Activated T-cell treated with anti-CD3 and anti-CD28 coated beads, Interleukin-2, amount 50 U/mL, for 1 hour (primary cell): Measurements from ENCODE around the gene OAS1.
"Not testable (repeated sequence)": the region's sequence is repeated elsewhere in the genome, so short reads cannot be mapped to it uniquely, and the experiment has no call there.

Experiments
- DNase-seq: peaks from one replicate; pipeline ENCODE4 v3.0.0-alpha.2; 2020

The OAS1 gene

GRCh38 chr12:112937741-112938719, 31.3 kb downstream of the OAS1 start, which contains the start of gene OAS3:
TSS of gene OAS3 (plus strand) at chr12:112938474. CDS start at chr12:112938531, 57 bp downstream.
- DNase-seq, result peak; percentile 67

- no peak for DNase-seq
Observed at GRCh38 chr12:112938751-112939150, 32.0 kb downstream of the OAS1 start.

GRCh38 chr12:112939761-112940381, 33.1 kb downstream of the OAS1 start:
- DNase-seq, result no peak

- DNase-seq, result no peak
Observed at GRCh38 chr12:112941528-112942335, 35.0 kb downstream of the OAS1 start.

GRCh38 chr12:112942572-112942971, 35.8 kb downstream of the OAS1 start:
- no peak for DNase-seq

GRCh38 chr12:112944024-112944690, 37.4 kb downstream of the OAS1 start:
- no peak for DNase-seq

- no peak for DNase-seq
Observed at GRCh38 chr12:112945515-112945914, 38.8 kb downstream of the OAS1 start.

GRCh38 chr12:112946236-112947000, 39.7 kb downstream of the OAS1 start:
- DNase-seq, result no peak

GRCh38 chr12:112947314-112947713, 40.6 kb downstream of the OAS1 start:
- DNase-seq, result no peak

GRCh38 chr12:112947761-112948160, 41.0 kb downstream of the OAS1 start:
- no peak for DNase-seq

GRCh38 chr12:112948806-112949205, 42.0 kb downstream of the OAS1 start:
- DNase-seq, result no peak

GRCh38 chr12:112950701-112951100, 43.9 kb downstream of the OAS1 start:
- DNase-seq, result no peak

GRCh38 chr12:112957125-112957524, 50.4 kb downstream of the OAS1 start:
- not testable (repeated sequence) for DNase-seq

- no peak for DNase-seq
Observed at GRCh38 chr12:112961074-112961473, 54.3 kb downstream of the OAS1 start.

GRCh38 chr12:112961536-112961935, 54.8 kb downstream of the OAS1 start:
- DNase-seq, result no peak

- no peak for DNase-seq
Observed at GRCh38 chr12:112962561-112962960, 55.8 kb downstream of the OAS1 start.

GRCh38 chr12:112963227-112963861, 56.6 kb downstream of the OAS1 start:
- no peak for DNase-seq

GRCh38 chr12:112964067-112964670, 57.4 kb downstream of the OAS1 start:
- DNase-seq, result no peak

GRCh38 chr12:112964915-112965314, 58.2 kb downstream of the OAS1 start:
- DNase-seq, result no peak

- DNase-seq, result no peak
Observed at GRCh38 chr12:112965643-112966042, 58.9 kb downstream of the OAS1 start.

GRCh38 chr12:112967306-112967705, 60.5 kb downstream of the OAS1 start:
- DNase-seq, result no peak
